Smooth muscle cell (in vitro differentiated cells): ENCODE measurements around the gene CTTN. TPM values are rescaled to one million over a fixed set of nuclear protein-coding genes. Genes with fewer than 3 reads are reported as not detected.

Experiments used
- DNase-seq: peaks from one replicate; lab custom pipeline; 2025; ENCODE audit not compliant: unreplicated experiment; lab: John Stamatoyannopoulos, UW
- H2AFZ ChIP-seq: fragments of 200-600 bp; sonication (generic); 2 replicates; pipeline ENCODE4 v1.6.0; 2016; ENCODE audit warnings: antibody characterized with exemption, low read depth, mild to moderate bottlenecking
- H3F3A ChIP-seq: fragments of 200-600 bp; sonication (generic); 2 replicates; pipeline ENCODE4 v1.6.0; 2017; ENCODE audit warnings: antibody characterized with exemption, low read depth
- H3K27ac ChIP-seq: fragments of 200-600 bp; sonication (generic); 2 replicates; pipeline ENCODE4 v1.5.1; 2016; ENCODE audit warnings: low read depth, mild to moderate bottlenecking
- H3K27me3 ChIP-seq: fragments of 200-600 bp; sonication (generic); 2 replicates; pipeline ENCODE4 v1.6.1; 2016; ENCODE audit warnings: low read depth, mild to moderate bottlenecking
- H3K36me3 ChIP-seq: fragments of 200-600 bp; sonication (generic); 2 replicates; pipeline ENCODE4 v1.5.1; 2016; ENCODE audit warnings: low read depth
- H3K4me1 ChIP-seq: fragments of 200-600 bp; sonication (generic); 2 replicates; pipeline ENCODE4 v1.5.1; 2016; ENCODE audit warnings: low read depth
- H3K4me2 ChIP-seq: fragments of 200-600 bp; sonication (generic); 2 replicates; pipeline ENCODE4 v1.6.0; 2016; ENCODE audit warnings: mild to moderate bottlenecking
- H3K4me3 ChIP-seq: fragments of 200-600 bp; sonication (generic); 2 replicates; pipeline ENCODE4 v1.5.1; 2016; ENCODE audit warnings: mild to moderate bottlenecking
- H3K79me2 ChIP-seq: fragments of 200-600 bp; sonication (generic); 2 replicates; pipeline ENCODE4 v1.6.0; 2016; ENCODE audit warnings: low read depth, mild to moderate bottlenecking
- H3K9ac ChIP-seq: fragments of 200-600 bp; sonication (generic); 2 replicates; pipeline ENCODE4 v1.6.0; 2016; ENCODE audit warnings: low read depth
- H3K9me3 ChIP-seq: fragments of 200-600 bp; sonication (generic); replicated peaks from 2 replicates; pipeline ENCODE4 v1.5.1; 2016; ENCODE audit warnings: low read depth
- H4K20me1 ChIP-seq: fragments of 200-600 bp; sonication (generic); 2 replicates; pipeline ENCODE4 v1.6.0; 2016; ENCODE audit warnings: low read depth
- CTCF ChIP-seq: fragments of 200-600 bp; sonication (generic); IDR thresholded peaks from 2 replicates; pipeline ENCODE4 v1.5.1; 2017; ENCODE audit warnings: borderline replicate concordance, mild to moderate bottlenecking, antibody characterized with exemption; ENCODE audit not compliant: insufficient read depth, poor library complexity, severe bottlenecking
- WGBS: methylation state at CpG from one replicate; pipeline ENCODE4 v1.1.7; 2016; ENCODE audit warnings: low lambda C conversion rate; 5-methylcytosine and 5-hydroxymethylcytosine counted together
- polyA plus RNA-seq: library from polyadenylated mRNA; unstranded; fragments of >200 nt; fragmentation: Nextera tagmentation; extraction: Ambion mirVana; gene quantifications from 2 replicates; pipeline ENCODE4 v1.2.1, GENCODE V29; 2016
- total RNA-seq: library from RNA; depleted of rRNA; stranded (reverse); fragments of >200 nt; gene quantifications from 2 replicates; pipeline ENCODE4 v1.2.3, GENCODE V29; 2014

Gene CTTN
- total and polyA plus RNA-seq, 2 experiments from 2014 or later = 64.7 to 173 TPM

GRCh38 chr11:70440206-70440605 lies 41.9 kb downstream of the CTTN start:
- DNase-seq = no peak
- Histone ChIP-seq H4K20me1 (peaks cover 25% of the 10 kb centered on the region), H3F3A (no peaks in the 10 kb centered on the region), H3K9me3 (no peaks in the 10 kb centered on the region), H3K9ac (no peak overlapping the region), H3K4me1 (no peaks in the 10 kb centered on the region), H2AFZ (no peak overlapping the region), H3K36me3 (no peaks in the 10 kb centered on the region), H3K4me2 (no peak overlapping the region), H3K27ac (no peak overlapping the region), H3K27me3 (no peaks in the 10 kb centered on the region), H3K79me2 (no peaks in the 10 kb centered on the region), H3K4me3 (no peak overlapping the region)
- no peak for TF ChIP-seq CTCF
- WGBS = 96% methylated on average over 6 of the region's 6 CpGs

GRCh38 chr11:70443773-70444030 lies 45.4 kb downstream of the CTTN start:
- no peaks in the 10 kb centered on the region for H4K20me1 ChIP-seq
- WGBS = 94% methylated on average over 11 of the region's 11 CpGs
- no peaks in the 10 kb centered on the region for H3K27me3 ChIP-seq
- no peaks in the 10 kb centered on the region for H3K36me3 ChIP-seq
- no peaks in the 10 kb centered on the region for H3F3A ChIP-seq
- H2AFZ ChIP-seq = no peak overlapping the region
- H3K79me2 ChIP-seq = no peaks in the 10 kb centered on the region
- H3K4me3 ChIP-seq = no peak overlapping the region
- no peak overlapping the region for H3K27ac ChIP-seq
- no peaks in the 10 kb centered on the region for H3K4me1 ChIP-seq
- no peak for TF ChIP-seq CTCF
- DNase-seq = no peak
- no peaks in the 10 kb centered on the region for H3K9me3 ChIP-seq
- no peak overlapping the region for H3K9ac ChIP-seq
- no peak overlapping the region for H3K4me2 ChIP-seq

GRCh38 chr11:70445091-70445490 lies 46.8 kb downstream of the CTTN start:
- Histone ChIP-seq H3K4me2 (no peak overlapping the region), H3K9me3 (peaks cover 3% of the 10 kb centered on the region), H3F3A (no peaks in the 10 kb centered on the region), H3K4me1 (no peaks in the 10 kb centered on the region), H3K27me3 (no peaks in the 10 kb centered on the region), H3K79me2 (no peaks in the 10 kb centered on the region), H3K27ac (no peak overlapping the region), H3K4me3 (no peak overlapping the region), H2AFZ (no peak overlapping the region), H4K20me1 (no peaks in the 10 kb centered on the region), H3K36me3 (no peaks in the 10 kb centered on the region), H3K9ac (no peak overlapping the region)
- no peak for TF ChIP-seq CTCF
- DNase-seq = no peak
- WGBS = 96% methylated on average over 11 of the region's 11 CpGs

- Histone ChIP-seq H4K20me1 (no peaks in the 10 kb centered on the region), H3K4me2 (no peak overlapping the region), H3K79me2 (no peaks in the 10 kb centered on the region), H3K27me3 (no peaks in the 10 kb centered on the region), H3K9ac (no peak overlapping the region), H3K4me3 (no peak overlapping the region), H3K4me1 (no peaks in the 10 kb centered on the region), H3K9me3 (peaks cover 3% of the 10 kb centered on the region), H3F3A (no peaks in the 10 kb centered on the region), H2AFZ (no peak overlapping the region), H3K27ac (no peak overlapping the region), H3K36me3 (no peaks in the 10 kb centered on the region)
- DNase-seq = no peak
- no peak for TF ChIP-seq CTCF
- 95% methylated on average over 7 of the region's 7 CpGs for WGBS
Observed at GRCh38 chr11:70445605-70446004, 47.3 kb downstream of the CTTN start.
